Measurements from ENCODE around the gene TFF1. TPM values are rescaled to one million over a fixed set of nuclear protein-coding genes. Genes with fewer than 3 reads are reported as not detected.

The TFF1 gene
- total and polyA plus RNA-seq, 7 experiments from 2014 or later = not detected

GRCh38 chr21:42319376-42319775 is 47.0 kb downstream of the TFF1 start:
- intact Hi-C loops (cut with micrococcal nuclease) = no loop called here
- ATAC-seq = peak; percentile 71
- Mint-ChIP-seq H3K27ac (peak overlapping the region in 1 of 9 donors; percentile 25), H3K9me3 (no peaks in the 10 kb centered on the region), H3K4me1 (peaks cover 0 to 5% (median 0%) of the 10 kb centered on the region in 7 donors), H3K36me3 (no peaks in the 10 kb centered on the region), H3K4me3 (no peak overlapping the region), H3K27me3 (peaks cover 0 to 13% (median 5%) of the 10 kb centered on the region in 5 donors)
- Histone ChIP-seq H3K4me3 (ENCODE audit: low read length) (no peak overlapping the region), H3K4me1 (ENCODE audit: control insufficient read depth in 2 of 2, insufficient read depth in 2 of 2, low read length in 2 of 2) (no peaks in the 10 kb centered on the region), H3K27me3 (ENCODE audit: control insufficient read depth in 2 of 2, insufficient read depth in 2 of 2, low read length in 2 of 2) (no peaks in the 10 kb centered on the region), H3K36me3 (ENCODE audit: control insufficient read depth in 2 of 3, insufficient read depth in 3 of 3, low read length in 3 of 3) (no peaks in the 10 kb centered on the region), H3K9me3 (ENCODE audit: control insufficient read depth in 2 of 3, low read length in 3 of 3) (no peaks in the 10 kb centered on the region), H3K27ac (ENCODE audit: low read depth, low read length) (no peak overlapping the region)
- ChIA-PET POLR2A (no interaction called here), CTCF (no interaction called here)
- DNase-seq = peak in 1 of 9 donors; percentile 15

GRCh38 chr21:42317826-42318746 is 48.2 kb downstream of the TFF1 start:
- Histone ChIP-seq H3K27ac (ENCODE audit: low read depth, low read length) (no peak overlapping the region), H3K4me1 (ENCODE audit: control insufficient read depth in 2 of 2, insufficient read depth in 2 of 2, low read length in 2 of 2) (no peaks in the 10 kb centered on the region), H3K4me3 (ENCODE audit: low read length) (no peak overlapping the region), H3K27me3 (ENCODE audit: control insufficient read depth in 2 of 2, insufficient read depth in 2 of 2, low read length in 2 of 2) (no peaks in the 10 kb centered on the region), H3K9me3 (ENCODE audit: control insufficient read depth in 2 of 3, low read length in 3 of 3) (no peaks in the 10 kb centered on the region), H3K36me3 (ENCODE audit: control insufficient read depth in 2 of 3, insufficient read depth in 3 of 3, low read length in 3 of 3) (no peaks in the 10 kb centered on the region)
- Mint-ChIP-seq H3K4me1 (peaks cover 0 to 5% (median 0%) of the 10 kb centered on the region in 7 donors), H3K27ac (no peak overlapping the region), H3K36me3 (no peaks in the 10 kb centered on the region), H3K9me3 (no peaks in the 10 kb centered on the region), H3K4me3 (peak overlapping the region in 1 of 10 donors; percentile 45), H3K27me3 (peaks cover 0 to 5% (median 4%) of the 10 kb centered on the region in 5 donors)
- CTCF ChIA-PET = no interaction called here
- POLR2A ChIA-PET = no interaction called here
- peak in 1 of 9 donors; percentile 15 for DNase-seq
- ATAC-seq = no peak
- intact Hi-C loops (cut with micrococcal nuclease) = no loop called here

GRCh38 chr21:42317341-42317741 is 49.0 kb downstream of the TFF1 start:
- ChIA-PET CTCF (no interaction called here), POLR2A (no interaction called here)
- Histone ChIP-seq H3K9me3 (ENCODE audit: control insufficient read depth in 2 of 3, low read length in 3 of 3) (no peaks in the 10 kb centered on the region), H3K4me1 (ENCODE audit: control insufficient read depth in 2 of 2, insufficient read depth in 2 of 2, low read length in 2 of 2) (no peaks in the 10 kb centered on the region), H3K4me3 (ENCODE audit: low read length) (no peak overlapping the region), H3K27me3 (ENCODE audit: control insufficient read depth in 2 of 2, insufficient read depth in 2 of 2, low read length in 2 of 2) (no peaks in the 10 kb centered on the region), H3K36me3 (ENCODE audit: control insufficient read depth in 2 of 3, insufficient read depth in 3 of 3, low read length in 3 of 3) (no peaks in the 10 kb centered on the region), H3K27ac (ENCODE audit: low read depth, low read length) (no peak overlapping the region)
- ATAC-seq (no peak), DNase-seq (peak in 1 of 9 donors; percentile 12)
- peaks cover 0 to 5% (median 0%) of the 10 kb centered on the region in 7 donors for H3K4me1 Mint-ChIP-seq
- H3K9me3 Mint-ChIP-seq = no peaks in the 10 kb centered on the region
- intact Hi-C loops (cut with micrococcal nuclease) = no loop called here
- H3K4me3 Mint-ChIP-seq = no peak overlapping the region
- H3K27me3 Mint-ChIP-seq = peaks cover 0 to 5% (median 2%) of the 10 kb centered on the region in 5 donors
- H3K27ac Mint-ChIP-seq = no peak overlapping the region
- H3K36me3 Mint-ChIP-seq = no peaks in the 10 kb centered on the region

- Mint-ChIP-seq H3K9me3 (no peaks in the 10 kb centered on the region), H3K27me3 (peaks cover 0 to 5% (median 2%) of the 10 kb centered on the region in 5 donors), H3K4me1 (peaks cover 0 to 5% (median 0%) of the 10 kb centered on the region in 7 donors), H3K4me3 (no peak overlapping the region), H3K36me3 (no peaks in the 10 kb centered on the region), H3K27ac (no peak overlapping the region)
- Histone ChIP-seq H3K27me3 (ENCODE audit: control insufficient read depth in 2 of 2, insufficient read depth in 2 of 2, low read length in 2 of 2) (no peaks in the 10 kb centered on the region), H3K36me3 (ENCODE audit: control insufficient read depth in 2 of 3, insufficient read depth in 3 of 3, low read length in 3 of 3) (no peaks in the 10 kb centered on the region), H3K4me3 (ENCODE audit: low read length) (no peak overlapping the region), H3K27ac (ENCODE audit: low read depth, low read length) (no peak overlapping the region), H3K4me1 (ENCODE audit: control insufficient read depth in 2 of 2, insufficient read depth in 2 of 2, low read length in 2 of 2) (no peaks in the 10 kb centered on the region), H3K9me3 (ENCODE audit: control insufficient read depth in 2 of 3, low read length in 3 of 3) (no peaks in the 10 kb centered on the region)
- intact Hi-C loops (cut with micrococcal nuclease) = no loop called here
- POLR2A ChIA-PET = no interaction called here
- ATAC-seq (no peak), DNase-seq (peak in 1 of 9 donors; percentile 12)
- CTCF ChIA-PET = no interaction called here
Measured at GRCh38 chr21:42316891-42317290, 49.4 kb downstream of the TFF1 start.

GRCh38 chr21:42315296-42315891 is 50.9 kb downstream of the TFF1 start, which contains the start of gene TFF3:
Gene TFF3 (minus strand): TSS chr21:42315409. CDS start chr21:42315374, 35 bp downstream.
- peaks cover 0 to 5% (median 0%) of the 10 kb centered on the region in 7 donors for H3K4me1 Mint-ChIP-seq
- intact Hi-C loops (cut with micrococcal nuclease) = no loop called here
- Histone ChIP-seq H3K27me3 (ENCODE audit: control insufficient read depth in 2 of 2, insufficient read depth in 2 of 2, low read length in 2 of 2) (no peaks in the 10 kb centered on the region), H3K4me1 (ENCODE audit: control insufficient read depth in 2 of 2, insufficient read depth in 2 of 2, low read length in 2 of 2) (no peaks in the 10 kb centered on the region), H3K4me3 (ENCODE audit: low read length) (no peak within 1 kb of the TSS), H3K27ac (ENCODE audit: low read depth, low read length) (no peak within 1 kb of the TSS), H3K9me3 (ENCODE audit: control insufficient read depth in 2 of 3, low read length in 3 of 3) (no peaks in the 10 kb centered on the region), H3K36me3 (ENCODE audit: control insufficient read depth in 2 of 3, insufficient read depth in 3 of 3, low read length in 3 of 3) (no peaks in the 10 kb centered on the region)
- H3K4me3 Mint-ChIP-seq = no peak within 1 kb of the TSS
- no peak for ATAC-seq
- peaks cover 0 to 1% (median 0%) of the 10 kb centered on the region in 11 donors for H3K9me3 Mint-ChIP-seq
- H3K27ac Mint-ChIP-seq = no peak within 1 kb of the TSS
- peak in 1 of 9 donors; percentile 17 for DNase-seq
- H3K36me3 Mint-ChIP-seq = no peaks in the 10 kb centered on the region
- peaks cover 0 to 2% (median 0%) of the 10 kb centered on the region in 5 donors for H3K27me3 Mint-ChIP-seq
- ChIA-PET CTCF (no interaction called here), POLR2A (no interaction called here)

- POLR2A ChIA-PET = no interaction called here
- CTCF ChIA-PET = interaction anchor here (1.2 kb wide), 1 partner anchor 22 kb away, joined by 3 read pairs; no protein-coding TSS in a partner anchor
Measured at GRCh38 chr21:42314616-42315295, 51.6 kb downstream of the TFF1 start.

More at GRCh38 chr21:42314616-42315295, 51.6 kb downstream of the TFF1 start:
- peaks cover 0 to 2% (median 0%) of the 10 kb centered on the region in 5 donors for H3K27me3 Mint-ChIP-seq
- peaks cover 0 to 3% (median 0%) of the 10 kb centered on the region in 11 donors for H3K9me3 Mint-ChIP-seq
- no peaks in the 10 kb centered on the region for H3K36me3 Mint-ChIP-seq
- Histone ChIP-seq H3K36me3 (ENCODE audit: control insufficient read depth in 2 of 3, insufficient read depth in 3 of 3, low read length in 3 of 3) (no peaks in the 10 kb centered on the region), H3K27ac (ENCODE audit: low read depth, low read length) (no peak overlapping the region), H3K27me3 (ENCODE audit: control insufficient read depth in 2 of 2, insufficient read depth in 2 of 2, low read length in 2 of 2) (no peaks in the 10 kb centered on the region), H3K9me3 (ENCODE audit: control insufficient read depth in 2 of 3, low read length in 3 of 3) (no peaks in the 10 kb centered on the region), H3K4me1 (ENCODE audit: control insufficient read depth in 2 of 2, insufficient read depth in 2 of 2, low read length in 2 of 2) (peaks cover 0 to 3% of the 10 kb centered on the region in 2 donors), H3K4me3 (ENCODE audit: low read length) (no peak overlapping the region)
- intact Hi-C loops (cut with micrococcal nuclease) = no loop called here
- no peak overlapping the region for H3K4me3 Mint-ChIP-seq
- ATAC-seq = no peak
- DNase-seq = peak in 1 of 9 donors; percentile 15
- peaks cover 0 to 10% (median 2%) of the 10 kb centered on the region in 7 donors for H3K4me1 Mint-ChIP-seq
- no peak overlapping the region for H3K27ac Mint-ChIP-seq
